Neutrophil (primary cell): ENCODE results near the gene LCP2.

Experiments
- H3K27ac ChIP-seq: fragments of 200-600 bp; sonication (generic); 2 replicates; pipeline ENCODE4 v1.5.1; 2016; ENCODE audit warnings: mild to moderate bottlenecking, moderate library complexity
- H3K27me3 ChIP-seq: fragments of 200-600 bp; sonication (generic); 2 replicates; pipeline ENCODE4 v1.6.0; 2016; ENCODE audit warnings: mild to moderate bottlenecking
- H3K36me3 ChIP-seq: fragments of 200-600 bp; sonication (generic); 2 replicates; pipeline ENCODE4 v1.5.1; 2017
- H3K4me1 ChIP-seq, 2 experiments: fragments of 200-600 bp in 1 of 2; sonication (generic) in 1 of 2; 1 replicate in 1 of 2; 2 replicates in 1 of 2; pipeline versions ENCODE4 v1.5.1 to v1.6.1; 2013 to 2016; ENCODE audit warnings: low read depth in 1 of 2, low read length in 1 of 2, mild to moderate bottlenecking in 1 of 2, moderate library complexity in 1 of 2; ENCODE audit not compliant: control insufficient read depth in 1 of 2, insufficient read depth in 1 of 2
- H3K4me3 ChIP-seq, 2 experiments: fragments of 200-600 bp in 1 of 2; sonication (generic) in 1 of 2; 1 replicate in 1 of 2; 2 replicates in 1 of 2; pipeline ENCODE4 v1.5.1; 2013 to 2016; ENCODE audit warnings: low read depth in 1 of 2, low read length in 1 of 2, mild to moderate bottlenecking in 1 of 2, moderate library complexity in 1 of 2
- H3K9me3 ChIP-seq: fragments of 200-600 bp; sonication (generic); 2 replicates; pipeline ENCODE4 v1.5.1; 2016
- TF ChIP-seq, protein P1 (sequence below): fragments of 200-600 bp; sonication (generic); IDR thresholded peaks from 2 replicates; pipeline ENCODE4 v1.5.1; 2016; ENCODE audit warnings: antibody characterized with exemption

LCP2 gene

DNA sequence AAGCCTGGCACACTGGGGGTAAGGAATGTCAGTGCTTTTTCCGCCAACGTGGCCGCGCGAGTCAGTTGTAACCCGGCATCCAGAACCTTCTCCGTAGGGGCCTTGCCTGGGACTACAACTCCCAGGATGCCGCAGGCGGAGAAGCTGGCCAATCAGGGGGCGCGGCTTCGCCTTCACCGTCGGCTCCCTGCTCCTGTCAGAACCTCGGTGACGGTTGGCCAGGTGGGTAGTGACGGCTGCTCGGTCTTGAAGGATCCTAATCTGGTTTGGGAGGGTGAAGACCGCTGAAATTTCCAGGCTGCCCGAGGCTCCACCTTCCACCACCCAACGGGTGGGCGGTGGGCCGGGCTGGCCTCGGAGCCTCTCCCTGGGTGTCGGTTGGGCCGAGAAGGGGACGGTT, 64.8 kb downstream of the LCP2 start, which contains the start of gene C5orf58:
Gene C5orf58, plus strand, starts transcription at position 200 of the 400 bp plus-strand sequence. CDS start 1,992 bp downstream, outside the sequence.
- TF ChIP-seq, protein P1, sequence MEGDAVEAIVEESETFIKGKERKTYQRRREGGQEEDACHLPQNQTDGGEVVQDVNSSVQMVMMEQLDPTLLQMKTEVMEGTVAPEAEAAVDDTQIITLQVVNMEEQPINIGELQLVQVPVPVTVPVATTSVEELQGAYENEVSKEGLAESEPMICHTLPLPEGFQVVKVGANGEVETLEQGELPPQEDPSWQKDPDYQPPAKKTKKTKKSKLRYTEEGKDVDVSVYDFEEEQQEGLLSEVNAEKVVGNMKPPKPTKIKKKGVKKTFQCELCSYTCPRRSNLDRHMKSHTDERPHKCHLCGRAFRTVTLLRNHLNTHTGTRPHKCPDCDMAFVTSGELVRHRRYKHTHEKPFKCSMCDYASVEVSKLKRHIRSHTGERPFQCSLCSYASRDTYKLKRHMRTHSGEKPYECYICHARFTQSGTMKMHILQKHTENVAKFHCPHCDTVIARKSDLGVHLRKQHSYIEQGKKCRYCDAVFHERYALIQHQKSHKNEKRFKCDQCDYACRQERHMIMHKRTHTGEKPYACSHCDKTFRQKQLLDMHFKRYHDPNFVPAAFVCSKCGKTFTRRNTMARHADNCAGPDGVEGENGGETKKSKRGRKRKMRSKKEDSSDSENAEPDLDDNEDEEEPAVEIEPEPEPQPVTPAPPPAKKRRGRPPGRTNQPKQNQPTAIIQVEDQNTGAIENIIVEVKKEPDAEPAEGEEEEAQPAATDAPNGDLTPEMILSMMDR, result no peak
- Histone ChIP-seq H3K36me3 (peaks cover 18% of the 10 kb centered on the region), H3K27me3 (no peaks in the 10 kb centered on the region)

DNA sequence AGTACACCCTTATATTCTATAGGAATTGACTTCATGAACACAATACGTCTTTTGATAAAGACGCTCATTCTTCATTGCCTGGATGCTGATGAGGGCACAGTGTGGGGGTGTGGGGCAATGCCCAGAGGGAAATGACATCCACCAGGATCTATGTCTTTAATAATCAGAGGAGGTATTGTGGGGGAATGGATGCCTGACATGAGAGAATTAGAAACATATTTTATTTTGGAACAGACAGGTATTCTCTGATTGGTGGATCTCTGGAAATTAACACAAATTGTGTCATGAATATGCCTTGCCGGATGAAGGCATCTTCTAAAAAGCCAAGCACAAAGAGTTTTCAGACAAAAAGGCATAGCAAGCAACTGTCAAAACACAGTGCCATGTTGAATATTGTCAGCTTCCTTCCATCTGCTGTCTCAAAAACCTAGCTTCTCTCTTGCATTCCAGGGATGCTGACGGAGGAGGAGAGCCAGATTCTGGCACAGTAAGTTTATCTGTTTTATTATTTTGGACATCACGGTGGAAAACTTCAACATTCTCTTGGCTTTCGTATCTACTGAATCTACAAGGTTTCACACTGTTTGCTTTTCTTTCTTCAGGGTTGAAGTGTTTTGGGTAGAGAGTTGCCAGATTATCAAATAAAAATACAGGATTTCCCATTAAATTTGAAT, 68.7 kb downstream of the LCP2 start:
- H3K9me3 ChIP-seq, result no peaks in the 10 kb centered on the region
- H3K4me1 ChIP-seq, result no peaks in the 10 kb centered on the region
- H3K4me3 ChIP-seq, result no peak overlapping the region
- peaks cover 15% of the 10 kb centered on the region for H3K36me3 ChIP-seq
- H3K27me3 ChIP-seq, result no peaks in the 10 kb centered on the region
- TF ChIP-seq, protein P1, result no peak
- no peak overlapping the region for H3K27ac ChIP-seq

More for the DNA sequence above, 64.8 kb downstream of the LCP2 start, which contains the start of gene C5orf58:
- Histone ChIP-seq H3K4me1 (no peaks in the 10 kb centered on the region), H3K4me3 (no peak within 1 kb of the TSS), H3K9me3 (no peaks in the 10 kb centered on the region), H3K27ac (no peak within 1 kb of the TSS)

DNA sequence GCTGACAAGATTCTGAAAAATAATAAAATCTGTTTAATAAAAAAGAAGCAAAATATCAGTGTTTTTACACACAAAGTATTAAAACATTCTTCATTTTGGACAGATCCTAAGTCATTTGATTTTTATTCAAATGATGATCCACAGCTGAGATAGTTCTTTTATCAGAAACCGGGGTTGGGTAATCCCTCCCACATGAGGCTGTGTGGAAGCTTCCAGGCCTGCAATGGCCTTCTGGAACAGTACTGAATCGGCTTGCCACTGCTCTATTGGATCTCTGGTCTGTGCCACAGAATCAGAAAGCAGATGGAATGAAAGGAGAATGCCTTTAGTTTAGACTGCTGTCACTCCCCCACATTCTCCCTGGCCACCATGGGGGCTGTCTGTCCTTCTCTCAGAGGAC, 70.9 kb downstream of the LCP2 start:
- TF ChIP-seq, protein P1, result no peak
- Histone ChIP-seq H3K4me1 (no peaks in the 10 kb centered on the region), H3K4me3 (no peak overlapping the region), H3K27me3 (no peaks in the 10 kb centered on the region), H3K36me3 (no peaks in the 10 kb centered on the region), H3K9me3 (no peaks in the 10 kb centered on the region), H3K27ac (no peak overlapping the region)

DNA sequence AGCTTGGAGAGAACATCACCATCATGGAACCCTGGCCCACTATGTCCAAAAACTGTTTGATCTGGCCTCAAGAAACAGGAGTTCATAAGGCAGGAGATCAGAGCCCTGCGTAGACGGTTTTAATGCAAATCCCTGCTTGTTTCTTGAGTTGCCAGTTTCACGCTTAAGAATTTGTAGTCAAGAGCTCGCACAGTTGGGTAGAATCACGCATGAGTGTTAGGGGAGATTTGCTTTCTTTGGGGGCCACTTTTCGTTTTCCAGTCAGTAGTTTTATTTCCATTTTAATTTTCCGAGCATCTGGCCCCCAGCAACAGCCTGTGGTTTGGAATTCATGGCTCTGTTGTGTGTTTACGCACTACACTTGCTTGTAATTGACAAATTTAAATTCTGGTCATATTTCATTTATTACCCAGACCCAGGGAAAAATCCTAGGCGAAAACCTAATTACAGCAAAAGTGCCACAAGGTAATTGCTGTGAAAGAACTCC, 71.4 kb downstream of the LCP2 start:
- Histone ChIP-seq H3K4me1 (no peaks in the 10 kb centered on the region), H3K9me3 (no peaks in the 10 kb centered on the region), H3K4me3 (no peak overlapping the region), H3K27ac (no peak overlapping the region), H3K27me3 (no peaks in the 10 kb centered on the region), H3K36me3 (no peaks in the 10 kb centered on the region)
- TF ChIP-seq, protein P1, result no peak

DNA sequence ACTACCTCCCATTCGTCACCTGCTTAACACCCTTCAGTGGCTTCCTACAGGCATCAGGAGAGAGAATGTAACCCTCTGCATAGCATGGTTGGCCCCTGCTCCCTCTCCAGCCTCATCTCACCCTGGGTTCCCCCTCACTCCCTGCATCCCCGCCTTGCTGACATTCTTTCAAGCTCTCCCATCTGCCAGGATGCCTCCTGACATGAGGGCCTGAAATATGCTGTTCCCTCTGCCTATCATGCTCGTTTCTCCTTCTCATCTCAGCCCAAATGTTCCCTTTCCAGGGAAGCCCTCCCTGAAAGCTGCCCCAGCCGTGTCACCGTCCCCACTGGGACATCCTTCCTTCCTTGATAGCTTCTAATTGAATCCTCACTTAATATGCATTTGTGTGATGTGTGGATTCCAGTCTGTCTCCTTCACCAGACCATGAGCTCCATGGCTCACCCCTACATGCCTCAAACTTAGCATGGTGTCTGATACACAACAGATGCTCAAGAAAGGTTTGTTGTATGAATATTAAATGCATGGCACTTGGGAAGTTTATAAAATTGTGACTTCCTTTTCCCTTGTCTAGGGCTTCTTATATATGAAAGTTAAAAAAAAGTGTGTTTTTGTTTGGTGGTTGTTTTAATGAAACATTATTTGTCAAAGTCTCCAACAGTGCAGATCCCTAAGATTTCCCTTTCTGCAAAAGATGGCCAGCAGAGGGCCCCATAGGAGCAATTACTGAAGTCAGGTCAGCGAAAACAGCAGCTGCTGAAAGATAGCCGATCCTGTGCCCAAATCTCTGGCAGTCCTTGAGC, 72.0 kb downstream of the LCP2 start:
- Histone ChIP-seq H3K4me3 (no peak overlapping the region), H3K36me3 (no peaks in the 10 kb centered on the region), H3K27me3 (no peaks in the 10 kb centered on the region)

More for the DNA sequence above, 72.0 kb downstream of the LCP2 start:
- Histone ChIP-seq H3K9me3 (no peaks in the 10 kb centered on the region), H3K4me1 (no peaks in the 10 kb centered on the region), H3K27ac (no peak overlapping the region)
- TF ChIP-seq, protein P1, result peak; percentile 60
